SKM-1 treated with dmso at 0.1 percent for 144 hours (cell line): ENCODE measurements around the gene NUDT14.

ENCODE experiments used
- DNase-seq: peaks from one replicate; lab custom pipeline; 2025; ENCODE audit not compliant: unreplicated experiment; lab: John Stamatoyannopoulos, UW

Gene NUDT14

GRCh38 chr14:105147671-105148603, 33.2 kb downstream of the NUDT14 start:
- DNase-seq: no peak

- no peak for DNase-seq
These were observed 34.0 kb downstream of the NUDT14 start for GRCh38 chr14:105146976-105147635.

GRCh38 chr14:105146181-105146975, 34.7 kb downstream of the NUDT14 start:
- DNase-seq: no peak

- no peak for DNase-seq
These were observed 35.5 kb downstream of the NUDT14 start for GRCh38 chr14:105145381-105146180.

GRCh38 chr14:105144666-105145380, 36.3 kb downstream of the NUDT14 start:
- DNase-seq: no peak

GRCh38 chr14:105144026-105144665, 37.0 kb downstream of the NUDT14 start:
- no peak for DNase-seq

- no peak for DNase-seq
These were observed 37.6 kb downstream of the NUDT14 start for GRCh38 chr14:105143451-105144025.

- DNase-seq: no peak
These were observed 38.3 kb downstream of the NUDT14 start for GRCh38 chr14:105142651-105143450.

GRCh38 chr14:105141486-105142281, 39.4 kb downstream of the NUDT14 start:
- DNase-seq: no peak

- DNase-seq: no peak
These were observed 40.1 kb downstream of the NUDT14 start for GRCh38 chr14:105141026-105141425.

GRCh38 chr14:105140581-105140980, 40.5 kb downstream of the NUDT14 start:
- DNase-seq: no peak

GRCh38 chr14:105139831-105140239, 41.3 kb downstream of the NUDT14 start:
- no peak for DNase-seq

GRCh38 chr14:105139212-105139825, 41.8 kb downstream of the NUDT14 start:
- no peak for DNase-seq

- DNase-seq: no peak
These were observed 42.5 kb downstream of the NUDT14 start for GRCh38 chr14:105138551-105139111.

- no peak for DNase-seq
These were observed 43.0 kb downstream of the NUDT14 start for GRCh38 chr14:105138021-105138541.

- DNase-seq: no peak
These were observed 43.6 kb downstream of the NUDT14 start for GRCh38 chr14:105137481-105138020.
